Stimulated activated effector memory CD8-positive, alpha-beta T cell treated with anti-CD3 and anti-CD28 coated beads, Interleukin-12 subunit alpha, Interleukin-12 subunit beta, amount 100 ng/mL, for 72 hours (primary cell): ENCODE measurements around the gene CPAMD8.
A peak's percentile ranks its signal among the peaks of the same experiment; 100 is the strongest.

ENCODE experiments used
- ATAC-seq: fragments of 150-1000 bp; cut with Tn5 transposase; 2 replicates; pipeline ENCODE4 v1.10.0; 2021
- DNase-seq, 2 donors: peaks; one replicate each; pipeline ENCODE4 v3.0.0; 2021 to 2022; ENCODE audit warnings: low spot score in 2 of 2
- H3K27ac Mint-ChIP-seq: one replicate; pipeline ENCODE4 v1.8.0; 2022; ENCODE audit warnings: mild to moderate bottlenecking, mixed read lengths
- H3K36me3 Mint-ChIP-seq: one replicate; pipeline ENCODE4 v1.8.0; 2022; ENCODE audit warnings: mild to moderate bottlenecking, mixed read lengths
- H3K4me1 Mint-ChIP-seq: one replicate; pipeline ENCODE4 v1.8.0; 2022; ENCODE audit warnings: mixed read lengths
- H3K4me3 Mint-ChIP-seq: one replicate; pipeline ENCODE4 v1.8.0; 2022; ENCODE audit warnings: mild to moderate bottlenecking, mixed read lengths
- H3K9me3 Mint-ChIP-seq: one replicate; pipeline ENCODE4 v1.8.0; 2022; ENCODE audit warnings: mixed read lengths

Gene CPAMD8

GRCh38 chr19:17054746-17055145 is 28.1 kb upstream of the CPAMD8 start:
- no peaks in the 10 kb centered on the region for H3K9me3 Mint-ChIP-seq
- ATAC-seq = no peak

GRCh38 chr19:17052439-17052838 is 25.8 kb upstream of the CPAMD8 start:
- Mint-ChIP-seq H3K9me3 (no peaks in the 10 kb centered on the region), H3K4me3 (no peak overlapping the region), H3K36me3 (peaks cover 87% of the 10 kb centered on the region), H3K4me1 (no peaks in the 10 kb centered on the region), H3K27ac (no peak overlapping the region)
- ATAC-seq = no peak
- no peak for DNase-seq

More at GRCh38 chr19:17054746-17055145, 28.1 kb upstream of the CPAMD8 start:
- Mint-ChIP-seq H3K4me3 (no peak overlapping the region), H3K36me3 (peaks cover 93% of the 10 kb centered on the region), H3K27ac (no peak overlapping the region), H3K4me1 (no peaks in the 10 kb centered on the region)
- DNase-seq = no peak

- Mint-ChIP-seq H3K9me3 (no peaks in the 10 kb centered on the region), H3K4me1 (no peaks in the 10 kb centered on the region), H3K4me3 (no peak overlapping the region), H3K27ac (no peak overlapping the region), H3K36me3 (peaks cover 65% of the 10 kb centered on the region)
- no peak for ATAC-seq
- DNase-seq = no peak
These were observed 23.2 kb upstream of the CPAMD8 start for GRCh38 chr19:17049711-17050280.

GRCh38 chr19:17048885-17049453 is 22.4 kb upstream of the CPAMD8 start:
- Mint-ChIP-seq H3K4me1 (no peaks in the 10 kb centered on the region), H3K36me3 (peaks cover 60% of the 10 kb centered on the region), H3K27ac (no peak overlapping the region), H3K9me3 (no peaks in the 10 kb centered on the region), H3K4me3 (no peak overlapping the region)
- ATAC-seq (no peak), DNase-seq (no peak)

- Mint-ChIP-seq H3K27ac (peak overlapping the region; percentile 55), H3K9me3 (no peaks in the 10 kb centered on the region)
- ATAC-seq = no peak
These were observed 19.4 kb upstream of the CPAMD8 start for GRCh38 chr19:17045907-17046502.

GRCh38 chr19:17043744-17044143 is 17.1 kb upstream of the CPAMD8 start:
- no peak overlapping the region for H3K4me3 Mint-ChIP-seq
- ATAC-seq = no peak
- H3K9me3 Mint-ChIP-seq = no peaks in the 10 kb centered on the region
- no peak overlapping the region for H3K27ac Mint-ChIP-seq
- H3K36me3 Mint-ChIP-seq = peaks cover 14% of the 10 kb centered on the region
- H3K4me1 Mint-ChIP-seq = no peaks in the 10 kb centered on the region
- DNase-seq = no peak

More at GRCh38 chr19:17045907-17046502, 19.4 kb upstream of the CPAMD8 start:
- Mint-ChIP-seq H3K36me3 (peaks cover 34% of the 10 kb centered on the region), H3K4me1 (no peaks in the 10 kb centered on the region), H3K4me3 (no peak overlapping the region)
- no peak for DNase-seq

- no peaks in the 10 kb centered on the region for H3K9me3 Mint-ChIP-seq
- ATAC-seq = no peak
- peaks cover 4% of the 10 kb centered on the region for H3K36me3 Mint-ChIP-seq
- no peak for DNase-seq
- H3K4me1 Mint-ChIP-seq = no peaks in the 10 kb centered on the region
- peak overlapping the region; percentile 56 for H3K27ac Mint-ChIP-seq
- no peak overlapping the region for H3K4me3 Mint-ChIP-seq
These were observed 15.4 kb upstream of the CPAMD8 start for GRCh38 chr19:17041976-17042375.

GRCh38 chr19:17037966-17038500 is 11.4 kb upstream of the CPAMD8 start:
- ATAC-seq (no peak), DNase-seq (no peak)
- Mint-ChIP-seq H3K4me1 (no peaks in the 10 kb centered on the region), H3K27ac (no peak overlapping the region), H3K9me3 (no peaks in the 10 kb centered on the region), H3K4me3 (no peak overlapping the region), H3K36me3 (no peaks in the 10 kb centered on the region)

- ATAC-seq (no peak), DNase-seq (no peak)
- H3K9me3 Mint-ChIP-seq = no peaks in the 10 kb centered on the region
- no peaks in the 10 kb centered on the region for H3K4me1 Mint-ChIP-seq
- no peak overlapping the region for H3K4me3 Mint-ChIP-seq
- H3K27ac Mint-ChIP-seq = no peak overlapping the region
- H3K36me3 Mint-ChIP-seq = no peaks in the 10 kb centered on the region
These were observed 10.6 kb upstream of the CPAMD8 start for GRCh38 chr19:17037184-17037583.

- DNase-seq = no peak
- Mint-ChIP-seq H3K36me3 (no peaks in the 10 kb centered on the region), H3K9me3 (no peaks in the 10 kb centered on the region), H3K27ac (no peak overlapping the region), H3K4me1 (no peaks in the 10 kb centered on the region), H3K4me3 (no peak overlapping the region)
- ATAC-seq = no peak
These were observed 10.0 kb upstream of the CPAMD8 start for GRCh38 chr19:17036640-17037039.

GRCh38 chr19:17035842-17036424 is 9.3 kb upstream of the CPAMD8 start:
- Mint-ChIP-seq H3K27ac (no peak overlapping the region), H3K36me3 (no peaks in the 10 kb centered on the region), H3K4me1 (no peaks in the 10 kb centered on the region), H3K4me3 (no peak overlapping the region), H3K9me3 (no peaks in the 10 kb centered on the region)
- ATAC-seq (no peak), DNase-seq (no peak)

GRCh38 chr19:17031741-17032140 is 5.1 kb upstream of the CPAMD8 start:
- Mint-ChIP-seq H3K36me3 (no peaks in the 10 kb centered on the region), H3K27ac (no peak overlapping the region), H3K4me3 (no peak overlapping the region), H3K4me1 (no peaks in the 10 kb centered on the region), H3K9me3 (no peaks in the 10 kb centered on the region)
- ATAC-seq (no peak), DNase-seq (no peak)

- ATAC-seq (no peak), DNase-seq (no peak)
- peaks cover 8% of the 10 kb centered on the region for H3K4me1 Mint-ChIP-seq
- H3K36me3 Mint-ChIP-seq = no peaks in the 10 kb centered on the region
- H3K4me3 Mint-ChIP-seq = peak overlapping the region; percentile 7
- no peak overlapping the region for H3K27ac Mint-ChIP-seq
- H3K9me3 Mint-ChIP-seq = peaks cover 3% of the 10 kb centered on the region
These were observed 945 bp upstream of the CPAMD8 start for GRCh38 chr19:17027535-17027975.

GRCh38 chr19:17025991-17026658 is 485 bp downstream of the CPAMD8 start:
- peaks cover 8% of the 10 kb centered on the region for H3K4me1 Mint-ChIP-seq
- H3K27ac Mint-ChIP-seq = no peak overlapping the region
- H3K9me3 Mint-ChIP-seq = peaks cover 3% of the 10 kb centered on the region
- no peak for DNase-seq
- peak; percentile 37 for ATAC-seq
- H3K4me3 Mint-ChIP-seq = peak overlapping the region; percentile 33
- H3K36me3 Mint-ChIP-seq = no peaks in the 10 kb centered on the region

GRCh38 chr19:17025361-17025760 is 1.2 kb downstream of the CPAMD8 start:
- Mint-ChIP-seq H3K9me3 (peaks cover 3% of the 10 kb centered on the region), H3K4me1 (peaks cover 8% of the 10 kb centered on the region), H3K4me3 (no peak overlapping the region), H3K36me3 (no peaks in the 10 kb centered on the region), H3K27ac (no peak overlapping the region)
- ATAC-seq (no peak), DNase-seq (no peak)
